GM19372 (cell line): ENCODE measurements around the gene NRP2.

ENCODE experiments used
- ATAC-seq: cut with Tn5 transposase; IDR thresholded peaks from one replicate; pipeline ENCODE4 v1.9.1; 2021; ENCODE audit warnings: mild to moderate bottlenecking, low read depth, moderate library complexity; ENCODE audit not compliant: unreplicated experiment

NRP2 gene

GRCh38 chr2:205685314-205686055 lies 3.2 kb downstream of the NRP2 start:
- no peak for ATAC-seq

- no peak for ATAC-seq
Measured at GRCh38 chr2:205686056-205686782, 3.9 kb downstream of the NRP2 start.

GRCh38 chr2:205686783-205687640 lies 4.7 kb downstream of the NRP2 start:
- ATAC-seq = no peak

DNA sequence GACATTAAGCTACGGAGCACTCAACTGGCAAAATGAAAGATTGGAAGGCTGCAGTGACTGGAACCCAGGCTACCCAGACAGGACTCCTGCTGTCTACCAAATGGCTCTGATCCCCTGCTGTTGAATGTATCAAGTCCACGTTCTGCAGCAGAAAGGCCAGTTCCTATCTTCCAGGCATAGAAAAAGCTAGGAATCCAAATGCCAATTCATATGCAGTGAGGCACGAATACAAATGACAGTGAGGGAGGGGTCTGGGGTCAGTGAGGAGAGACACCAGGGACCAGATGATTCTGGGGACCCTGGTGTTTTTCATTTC lies 5.3 kb downstream of the NRP2 start:
- no peak for ATAC-seq

- no peak for ATAC-seq
Measured at GRCh38 chr2:205688417-205689200, 6.3 kb downstream of the NRP2 start.

DNA sequence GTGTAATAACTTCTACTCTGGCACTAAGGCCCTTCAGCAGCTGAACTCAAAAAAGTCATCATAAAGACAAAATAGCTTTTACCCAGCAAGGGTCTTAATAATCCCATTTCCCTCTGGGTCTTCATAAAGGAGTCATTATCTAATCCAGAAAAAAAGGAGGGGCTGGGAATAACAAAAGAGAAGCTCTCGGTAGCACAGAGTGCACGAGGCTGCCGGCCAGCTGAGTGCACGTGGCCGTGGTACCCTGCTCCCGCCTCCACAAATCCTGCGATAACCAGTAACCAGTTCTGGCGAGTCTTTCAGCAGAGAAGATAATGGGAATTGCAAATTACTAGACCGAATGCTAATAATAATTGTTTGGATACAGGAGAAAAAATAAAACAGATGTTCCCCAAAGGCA lies 7.5 kb downstream of the NRP2 start:
- ATAC-seq = no peak

- no peak for ATAC-seq
Measured at GRCh38 chr2:205692104-205692503, 9.8 kb downstream of the NRP2 start.

DNA sequence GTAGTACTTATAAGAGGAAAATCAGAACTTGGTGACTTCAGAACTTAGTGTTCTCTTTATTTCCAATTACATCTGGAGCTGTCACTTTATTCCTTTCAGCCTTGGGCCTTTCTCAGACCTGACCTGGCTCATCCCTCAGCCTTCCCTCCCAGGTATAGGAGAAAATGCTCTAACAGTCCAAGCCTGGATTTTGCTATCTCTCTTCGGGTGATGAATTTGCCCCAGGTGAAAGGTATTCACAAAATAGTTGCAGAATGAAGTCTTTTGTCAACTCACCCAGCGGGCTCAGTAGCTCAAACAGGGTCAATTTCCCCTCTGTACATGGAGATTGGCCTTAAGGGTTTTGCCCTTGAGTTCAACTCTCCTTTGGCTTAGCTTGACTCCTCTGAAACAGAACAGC lies 12.0 kb downstream of the NRP2 start:
- ATAC-seq = no peak

- no peak for ATAC-seq
Measured at GRCh38 chr2:205695460-205695991, 13.2 kb downstream of the NRP2 start.

DNA sequence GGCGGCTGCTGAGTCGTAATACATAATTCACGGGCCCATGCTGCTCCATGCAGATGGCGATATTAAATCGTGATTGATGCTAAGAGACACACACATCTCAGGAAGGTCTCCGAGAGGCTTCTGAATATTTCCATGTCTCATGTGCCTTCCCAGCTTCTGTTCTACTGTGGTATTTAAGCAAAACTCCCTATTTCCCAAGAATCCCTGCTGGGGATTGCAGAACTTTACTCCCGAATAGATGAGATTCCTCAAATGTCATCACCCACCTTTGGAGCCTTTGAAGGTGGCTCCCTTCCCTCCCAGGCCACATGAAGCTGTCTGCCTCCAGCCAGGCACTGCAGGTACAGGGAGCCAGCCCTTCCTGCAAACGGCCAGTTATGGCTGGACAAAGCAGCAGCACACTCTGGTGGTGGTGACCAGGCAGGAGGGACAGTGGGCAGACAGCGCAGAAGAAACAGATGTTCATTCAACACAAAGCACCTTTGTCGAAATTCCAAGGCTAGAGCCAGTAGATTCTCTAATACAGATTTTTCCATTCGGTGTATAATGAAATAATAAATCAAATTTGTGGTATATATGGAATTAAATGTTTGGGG lies 14.1 kb downstream of the NRP2 start:
- no peak for ATAC-seq

DNA sequence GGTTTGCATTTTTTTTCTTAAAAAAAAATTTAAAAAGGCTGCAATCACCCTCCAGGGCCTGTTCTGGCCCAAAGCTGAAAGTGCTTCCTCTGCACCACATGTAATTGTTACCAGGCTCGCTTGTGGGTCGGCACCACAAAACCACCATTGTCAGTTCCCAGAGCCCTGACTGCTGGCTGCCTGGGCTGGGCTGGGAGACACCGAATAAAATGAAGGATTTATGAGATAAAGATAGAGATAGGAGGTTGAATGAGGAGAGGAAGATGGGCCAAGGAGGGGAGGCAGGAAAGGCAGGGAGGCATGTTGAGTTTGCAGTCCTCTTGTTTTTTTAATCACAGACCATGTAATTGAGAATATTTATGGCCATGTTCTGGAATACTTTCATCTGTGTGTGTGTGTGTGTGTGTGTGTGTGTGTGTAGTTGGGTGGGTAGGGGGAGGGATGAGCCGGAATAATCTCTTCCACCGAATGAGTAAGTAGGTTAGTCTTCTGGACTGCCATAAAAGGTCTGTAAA lies 14.7 kb downstream of the NRP2 start:
- ATAC-seq = no peak

DNA sequence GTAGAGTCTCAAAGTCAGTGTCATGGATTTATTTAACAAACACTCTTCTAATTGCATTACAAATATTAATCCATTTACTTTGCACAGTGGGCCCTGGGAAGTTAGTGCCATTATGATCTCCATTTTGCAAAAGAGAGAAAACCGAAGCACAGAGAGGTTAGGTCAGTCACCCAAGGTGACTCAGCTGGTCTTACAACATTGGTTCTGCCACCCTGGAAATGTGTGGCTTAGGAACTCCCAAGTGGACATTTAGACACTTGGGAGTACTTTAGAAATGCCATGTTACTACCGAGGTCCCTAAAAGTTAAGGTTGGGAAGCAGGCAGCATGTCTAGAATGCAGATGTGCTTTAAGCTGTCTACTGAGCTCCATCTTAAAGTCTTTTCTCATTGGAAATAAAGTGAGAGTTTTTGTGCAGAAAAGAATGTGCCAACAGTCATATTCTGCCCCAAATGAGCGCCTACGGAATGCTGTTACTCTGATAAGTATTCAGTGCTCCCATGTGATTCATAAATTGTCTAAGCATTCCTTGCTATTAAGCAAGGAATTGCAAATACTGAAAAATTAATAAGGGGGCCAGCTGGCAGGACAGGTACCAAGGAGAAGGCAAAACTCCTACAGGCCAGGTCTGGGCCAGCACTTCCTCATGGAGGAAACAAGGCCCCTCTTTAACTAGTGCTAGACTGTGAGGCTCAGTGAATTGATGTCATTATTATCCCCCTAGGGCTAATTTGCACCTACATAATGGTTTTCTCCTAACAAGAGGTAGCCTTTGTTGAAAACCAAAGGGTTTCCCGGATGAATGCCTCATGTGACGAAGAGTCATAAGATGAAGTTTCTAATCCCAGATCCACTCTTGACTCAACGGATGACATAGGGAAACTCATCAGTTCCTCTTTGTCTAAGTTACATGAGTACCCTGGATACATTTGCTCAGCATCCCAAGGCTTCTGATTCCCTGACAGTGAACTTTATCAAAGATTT lies 16.3 kb downstream of the NRP2 start:
- ATAC-seq = no peak

- ATAC-seq = no peak
Measured at GRCh38 chr2:205699515-205700289, 17.4 kb downstream of the NRP2 start.

GRCh38 chr2:205700331-205701132 lies 18.2 kb downstream of the NRP2 start:
- peak; percentile 62 for ATAC-seq

GRCh38 chr2:205701509-205701908 lies 19.2 kb downstream of the NRP2 start:
- no peak for ATAC-seq

- ATAC-seq = no peak
Measured at GRCh38 chr2:205702576-205702975, 20.3 kb downstream of the NRP2 start.
